HFFc6 (cell line): ENCODE data around the gene IQCK. TPM values are rescaled to one million over a fixed set of nuclear protein-coding genes. Genes with fewer than 3 reads are reported as not detected.

Source experiments
- DNase-seq: peaks from one replicate; pipeline ENCODE4 v3.0.0-alpha.2; 2018
- H3K27ac Mint-ChIP-seq: 2 replicates; pipeline ENCODE4 v1.8.0; 2020; ENCODE audit warnings: mild to moderate bottlenecking, mixed read lengths
- H3K27me3 Mint-ChIP-seq: 2 replicates; pipeline ENCODE4 v1.8.0; 2021; ENCODE audit warnings: mild to moderate bottlenecking, moderate library complexity, mixed read lengths; ENCODE audit not compliant: insufficient read depth
- H3K36me3 Mint-ChIP-seq: 2 replicates; pipeline ENCODE4 v1.8.0; 2021; ENCODE audit warnings: low read depth, mixed read lengths
- H3K4me1 Mint-ChIP-seq: 2 replicates; pipeline ENCODE4 v1.8.0; 2020; ENCODE audit warnings: low read depth, mixed read lengths
- H3K4me3 Mint-ChIP-seq: 2 replicates; pipeline ENCODE4 v1.8.0; 2020; ENCODE audit warnings: mild to moderate bottlenecking, moderate library complexity, mixed read lengths
- H3K9me3 Mint-ChIP-seq: 2 replicates; pipeline ENCODE4 v1.8.0; 2020; ENCODE audit warnings: mild to moderate bottlenecking, mixed read lengths
- total RNA-seq, 6 experiments: library from RNA; stranded (reverse); fragmentation: NEBNext Ultra II Directional; extraction: Animal tissue kit (Norgen Biotek cat#: 25700); gene quantifications; 2 replicates in 1 of 6; 3 replicates in 5 of 6; pipeline ENCODE4 v1.2.3, GENCODE V29; 2021
- TF ChIP-seq, protein P1 (sequence below): fragments of 200-600 bp; sonication (generic); IDR thresholded peaks from 2 replicates; pipeline ENCODE4 v1.5.0; 2021; ENCODE audit warnings: antibody characterized with exemption, mild to moderate bottlenecking

IQCK gene
- total RNA-seq, 6 experiments from 2014 or later: 2.2 to 5.0 (median 2.8) TPM

GRCh38 chr16:19680881-19681340 lies 37.2 kb upstream of the IQCK start:
- H3K4me1 Mint-ChIP-seq: no peaks in the 10 kb centered on the region
- no peak overlapping the region for H3K27ac Mint-ChIP-seq
- H3K36me3 Mint-ChIP-seq: peaks cover 40% of the 10 kb centered on the region
- TF ChIP-seq, protein P1, sequence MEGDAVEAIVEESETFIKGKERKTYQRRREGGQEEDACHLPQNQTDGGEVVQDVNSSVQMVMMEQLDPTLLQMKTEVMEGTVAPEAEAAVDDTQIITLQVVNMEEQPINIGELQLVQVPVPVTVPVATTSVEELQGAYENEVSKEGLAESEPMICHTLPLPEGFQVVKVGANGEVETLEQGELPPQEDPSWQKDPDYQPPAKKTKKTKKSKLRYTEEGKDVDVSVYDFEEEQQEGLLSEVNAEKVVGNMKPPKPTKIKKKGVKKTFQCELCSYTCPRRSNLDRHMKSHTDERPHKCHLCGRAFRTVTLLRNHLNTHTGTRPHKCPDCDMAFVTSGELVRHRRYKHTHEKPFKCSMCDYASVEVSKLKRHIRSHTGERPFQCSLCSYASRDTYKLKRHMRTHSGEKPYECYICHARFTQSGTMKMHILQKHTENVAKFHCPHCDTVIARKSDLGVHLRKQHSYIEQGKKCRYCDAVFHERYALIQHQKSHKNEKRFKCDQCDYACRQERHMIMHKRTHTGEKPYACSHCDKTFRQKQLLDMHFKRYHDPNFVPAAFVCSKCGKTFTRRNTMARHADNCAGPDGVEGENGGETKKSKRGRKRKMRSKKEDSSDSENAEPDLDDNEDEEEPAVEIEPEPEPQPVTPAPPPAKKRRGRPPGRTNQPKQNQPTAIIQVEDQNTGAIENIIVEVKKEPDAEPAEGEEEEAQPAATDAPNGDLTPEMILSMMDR: peak; percentile 50; the same call in 1 of the 2 replicates
- no peaks in the 10 kb centered on the region; the same call in 1 of the 2 replicates for H3K27me3 Mint-ChIP-seq
- no peak overlapping the region for H3K4me3 Mint-ChIP-seq
- no peak for DNase-seq
- H3K9me3 Mint-ChIP-seq: peaks cover 6% of the 10 kb centered on the region; the same call in 1 of the 2 replicates

DNA sequence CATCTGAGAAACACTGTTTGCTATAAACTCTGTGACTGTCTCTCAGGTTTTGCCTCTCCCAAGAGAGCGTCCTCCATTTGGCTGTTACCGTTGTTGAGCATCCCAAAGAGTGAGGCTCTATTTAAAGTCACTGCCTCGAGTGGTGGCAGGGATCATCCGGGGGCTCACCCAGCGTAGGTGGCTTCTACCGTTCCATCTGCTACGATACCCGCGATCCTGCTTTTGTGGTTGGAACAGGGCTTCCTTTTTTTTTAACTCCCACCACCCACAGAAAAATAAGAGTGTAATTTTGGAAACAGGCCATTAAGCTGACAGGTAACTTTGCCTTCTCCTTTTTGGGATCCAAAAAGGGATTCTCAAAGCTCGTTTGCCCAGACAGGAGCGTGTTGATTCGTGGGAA lies 36.4 kb upstream of the IQCK start:
- Mint-ChIP-seq H3K9me3 (peaks cover 6% of the 10 kb centered on the region; the same call in 1 of the 2 replicates), H3K36me3 (peaks cover 39% of the 10 kb centered on the region), H3K27ac (no peak overlapping the region), H3K27me3 (no peaks in the 10 kb centered on the region; the same call in 1 of the 2 replicates), H3K4me3 (no peak overlapping the region), H3K4me1 (no peaks in the 10 kb centered on the region)
- TF ChIP-seq, protein P1: no peak
- DNase-seq: no peak

- TF ChIP-seq, protein P1: no peak
- Mint-ChIP-seq H3K36me3 (peaks cover 42% of the 10 kb centered on the region), H3K4me1 (no peaks in the 10 kb centered on the region), H3K4me3 (no peak overlapping the region), H3K9me3 (peaks cover 6% of the 10 kb centered on the region; the same call in 1 of the 2 replicates), H3K27ac (no peak overlapping the region), H3K27me3 (no peaks in the 10 kb centered on the region; the same call in 1 of the 2 replicates)
- DNase-seq: no peak
Measured at GRCh38 chr16:19683453-19684236, 34.4 kb upstream of the IQCK start.

GRCh38 chr16:19685176-19685575 lies 32.9 kb upstream of the IQCK start:
- DNase-seq: no peak
- TF ChIP-seq, protein P1: no peak
- Mint-ChIP-seq H3K4me3 (no peak overlapping the region), H3K9me3 (peaks cover 6% of the 10 kb centered on the region; the same call in 1 of the 2 replicates), H3K27ac (no peak overlapping the region), H3K27me3 (no peaks in the 10 kb centered on the region; the same call in none of the 2 replicates), H3K4me1 (no peaks in the 10 kb centered on the region), H3K36me3 (peaks cover 42% of the 10 kb centered on the region)

- no peaks in the 10 kb centered on the region; the same call in none of the 2 replicates for H3K27me3 Mint-ChIP-seq
- H3K27ac Mint-ChIP-seq: no peak overlapping the region
- no peak for DNase-seq
- no peak overlapping the region for H3K4me3 Mint-ChIP-seq
- TF ChIP-seq, protein P1: no peak
- H3K4me1 Mint-ChIP-seq: peaks cover 8% of the 10 kb centered on the region; the same call in 1 of the 2 replicates
- peaks cover 6% of the 10 kb centered on the region; the same call in 1 of the 2 replicates for H3K9me3 Mint-ChIP-seq
- peaks cover 46% of the 10 kb centered on the region for H3K36me3 Mint-ChIP-seq
Measured at GRCh38 chr16:19687279-19687678, 30.8 kb upstream of the IQCK start.
